ENCODE measurements around the gene EIF4E3. TPM values are rescaled to one million over a fixed set of nuclear protein-coding genes. Genes with fewer than 3 reads are reported as not detected.

The EIF4E3 gene
- polyA plus RNA-seq (ENCODE audit: low read depth in 6 of 6) = 1 to 10 TPM; 2.1 to 5.1 (median 3.1) TPM

DNA sequence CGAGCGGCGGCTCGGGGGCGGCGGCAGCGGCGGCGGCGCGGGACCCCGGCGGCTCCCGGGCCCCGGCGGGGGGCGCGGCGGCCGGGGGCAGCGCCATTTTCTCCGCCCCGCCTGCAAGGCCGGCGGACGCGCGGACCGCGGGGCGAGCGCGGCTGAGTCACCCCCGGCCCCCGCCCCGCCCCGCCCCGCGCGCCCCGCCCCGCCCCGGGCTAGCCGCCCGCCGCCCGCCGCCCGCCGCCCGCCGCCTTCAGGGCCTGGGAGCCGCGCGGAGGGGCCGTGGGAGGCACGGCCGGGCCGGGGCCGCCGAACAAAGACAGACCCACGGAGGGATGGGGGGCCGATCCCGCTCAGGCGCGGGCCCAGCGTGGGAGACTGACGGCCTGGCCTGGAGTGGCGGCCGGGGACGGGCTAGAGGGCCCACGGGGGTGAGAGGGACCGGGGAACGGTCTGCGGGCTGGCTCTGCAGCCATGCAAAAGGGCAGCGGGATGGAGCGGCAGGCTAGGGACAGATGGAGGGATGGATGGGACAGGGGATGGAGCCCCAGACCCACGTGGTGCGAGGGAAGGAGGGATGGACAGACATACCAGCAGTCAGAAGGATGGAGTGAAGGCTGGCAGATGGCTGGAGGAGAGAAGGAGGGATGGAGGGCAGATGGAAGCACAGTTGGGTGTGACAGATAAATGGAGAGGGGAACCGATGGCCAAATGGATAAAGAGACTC is at the start of gene EIF4E3:
TSS of gene EIF4E3 (minus strand) at position 132 of the 721 bp plus-strand sequence. CDS start at position 97, 35 bp downstream.
- peaks cover 0 to 7% of the 10 kb centered on the region in 2 donors for H3K36me3 Mint-ChIP-seq
- ATAC-seq (ENCODE audit: low read depth in 2 of 2) (peak; percentile 54 to 60), DNase-seq (peak; percentile 39)
- H3K9me3 Mint-ChIP-seq = no peaks in the 10 kb centered on the region
- H3K4me3 Mint-ChIP-seq = peak within 1 kb of the TSS; percentile 85 to 95 (median 91)
- H3K27me3 Mint-ChIP-seq = peaks cover 4 to 16% (median 15%) of the 10 kb centered on the region in 3 donors
- peaks cover 36 to 43% (median 37%) of the 10 kb centered on the region in 3 donors for H3K4me1 Mint-ChIP-seq
- H3K27ac Mint-ChIP-seq = peak within 1 kb of the TSS; percentile 16 to 79 (median 42)

- no peak overlapping the region for H3K4me3 Mint-ChIP-seq
- ATAC-seq (ENCODE audit: low read depth in 2 of 2) = no peak
- H3K4me1 Mint-ChIP-seq = no peaks in the 10 kb centered on the region
- H3K27me3 Mint-ChIP-seq = peaks cover 0 to 19% (median 8%) of the 10 kb centered on the region in 3 donors
- H3K9me3 Mint-ChIP-seq = no peaks in the 10 kb centered on the region
- H3K27ac Mint-ChIP-seq = no peak overlapping the region
- no peaks in the 10 kb centered on the region for H3K36me3 Mint-ChIP-seq
- no peak for DNase-seq
Measured at GRCh38 chr3:71771884-71772283, 46.7 kb upstream of the EIF4E3 start.

GRCh38 chr3:71771126-71771525 is 45.9 kb upstream of the EIF4E3 start:
- peaks cover 5 to 18% (median 11%) of the 10 kb centered on the region in 3 donors for H3K27me3 Mint-ChIP-seq
- no peak for DNase-seq
- no peak overlapping the region for H3K4me3 Mint-ChIP-seq
- no peaks in the 10 kb centered on the region for H3K36me3 Mint-ChIP-seq
- no peaks in the 10 kb centered on the region for H3K4me1 Mint-ChIP-seq
- no peaks in the 10 kb centered on the region for H3K9me3 Mint-ChIP-seq
- H3K27ac Mint-ChIP-seq = no peak overlapping the region
- ATAC-seq (ENCODE audit: low read depth in 2 of 2) = no peak

GRCh38 chr3:71763426-71763825 is 38.2 kb upstream of the EIF4E3 start:
- Mint-ChIP-seq H3K4me1 (no peaks in the 10 kb centered on the region), H3K4me3 (no peak overlapping the region), H3K9me3 (no peaks in the 10 kb centered on the region), H3K36me3 (no peaks in the 10 kb centered on the region), H3K27me3 (peaks cover 30 to 46% (median 45%) of the 10 kb centered on the region in 3 donors), H3K27ac (no peak overlapping the region)
- no peak for DNase-seq
- ATAC-seq (ENCODE audit: low read depth in 2 of 2) = no peak

DNA sequence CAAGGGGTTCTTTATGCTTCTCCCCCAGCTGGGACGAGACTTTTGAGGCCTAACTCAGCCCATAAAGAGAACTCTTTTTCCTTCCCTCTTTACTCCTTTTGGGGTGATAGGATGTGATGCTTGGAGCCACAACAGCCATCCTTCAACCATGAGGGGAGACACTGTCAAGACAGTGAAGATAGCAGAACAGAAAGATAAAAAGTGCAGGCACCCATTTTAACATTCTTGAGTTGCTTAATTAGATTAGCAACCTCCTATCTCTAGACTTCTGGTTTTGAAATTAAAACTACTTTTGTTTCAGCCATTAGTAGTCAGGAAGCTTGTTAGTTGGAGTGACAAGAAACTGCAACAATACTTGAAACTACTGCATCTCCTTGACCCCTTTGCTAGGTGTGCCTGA is 34.9 kb upstream of the EIF4E3 start:
- no peak for ATAC-seq (ENCODE audit: low read depth in 2 of 2)
- Mint-ChIP-seq H3K9me3 (no peaks in the 10 kb centered on the region), H3K4me1 (peaks cover 0 to 4% (median 2%) of the 10 kb centered on the region in 3 donors), H3K4me3 (no peak overlapping the region), H3K27ac (no peak overlapping the region), H3K36me3 (no peaks in the 10 kb centered on the region), H3K27me3 (peaks cover 51 to 56% (median 54%) of the 10 kb centered on the region in 3 donors)
- no peak for DNase-seq

DNA sequence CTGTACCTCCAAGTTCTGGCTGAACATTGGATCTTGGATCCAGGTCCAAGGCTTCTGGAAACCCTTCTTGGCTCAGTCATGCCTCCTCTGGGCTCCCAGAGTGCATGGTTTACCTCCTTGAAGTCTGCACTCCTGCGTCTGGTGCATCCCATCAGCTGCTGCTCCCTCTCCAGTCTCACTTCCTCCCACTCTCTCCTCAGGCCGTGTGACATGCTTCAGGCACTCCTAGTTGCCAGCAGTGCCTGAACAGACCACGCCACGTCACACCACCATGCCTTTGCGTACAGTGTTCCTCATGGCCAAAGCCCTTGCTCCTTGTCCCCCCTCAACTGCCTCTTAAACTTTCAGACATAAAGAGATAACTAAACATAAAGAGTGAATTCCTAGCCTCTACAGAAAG is 34.2 kb upstream of the EIF4E3 start:
- DNase-seq = no peak

DNA sequence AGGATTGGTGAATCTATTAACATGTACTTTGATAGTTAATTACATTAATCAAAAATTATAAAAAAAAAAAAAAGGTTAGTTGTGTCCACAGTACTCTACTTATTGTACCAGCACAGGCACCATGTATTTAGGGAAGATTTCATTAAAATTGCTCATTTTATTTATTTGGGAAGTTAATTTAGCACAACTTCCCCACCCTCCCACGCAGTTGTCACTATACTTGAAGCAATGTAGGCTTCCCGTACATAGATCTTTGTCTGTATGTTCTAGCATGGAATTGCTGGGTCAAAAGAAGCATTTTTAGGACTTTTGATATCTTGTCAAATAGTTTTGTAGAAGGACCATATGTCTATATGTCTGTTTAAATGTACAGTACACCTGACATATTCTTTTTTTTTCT is 32.9 kb upstream of the EIF4E3 start:
- ATAC-seq (ENCODE audit: low read depth in 2 of 2) (no peak), DNase-seq (no peak)
- Mint-ChIP-seq H3K27me3 (peaks cover 54 to 58% (median 56%) of the 10 kb centered on the region in 3 donors), H3K4me3 (no peak overlapping the region), H3K36me3 (no peaks in the 10 kb centered on the region), H3K9me3 (no peaks in the 10 kb centered on the region), H3K27ac (no peak overlapping the region), H3K4me1 (peaks cover 0 to 7% (median 3%) of the 10 kb centered on the region in 3 donors)

More for the DNA sequence above, 34.2 kb upstream of the EIF4E3 start:
- Mint-ChIP-seq H3K36me3 (no peaks in the 10 kb centered on the region), H3K27ac (no peak overlapping the region), H3K9me3 (no peaks in the 10 kb centered on the region), H3K27me3 (peaks cover 55 to 60% (median 58%) of the 10 kb centered on the region in 3 donors), H3K4me1 (peaks cover 0 to 7% (median 3%) of the 10 kb centered on the region in 3 donors), H3K4me3 (no peak overlapping the region)
- no peak for ATAC-seq (ENCODE audit: low read depth in 2 of 2)

- peaks cover 57 to 65% (median 64%) of the 10 kb centered on the region in 3 donors for H3K27me3 Mint-ChIP-seq
Measured at GRCh38 chr3:71754610-71755253, 29.5 kb upstream of the EIF4E3 start.

DNA sequence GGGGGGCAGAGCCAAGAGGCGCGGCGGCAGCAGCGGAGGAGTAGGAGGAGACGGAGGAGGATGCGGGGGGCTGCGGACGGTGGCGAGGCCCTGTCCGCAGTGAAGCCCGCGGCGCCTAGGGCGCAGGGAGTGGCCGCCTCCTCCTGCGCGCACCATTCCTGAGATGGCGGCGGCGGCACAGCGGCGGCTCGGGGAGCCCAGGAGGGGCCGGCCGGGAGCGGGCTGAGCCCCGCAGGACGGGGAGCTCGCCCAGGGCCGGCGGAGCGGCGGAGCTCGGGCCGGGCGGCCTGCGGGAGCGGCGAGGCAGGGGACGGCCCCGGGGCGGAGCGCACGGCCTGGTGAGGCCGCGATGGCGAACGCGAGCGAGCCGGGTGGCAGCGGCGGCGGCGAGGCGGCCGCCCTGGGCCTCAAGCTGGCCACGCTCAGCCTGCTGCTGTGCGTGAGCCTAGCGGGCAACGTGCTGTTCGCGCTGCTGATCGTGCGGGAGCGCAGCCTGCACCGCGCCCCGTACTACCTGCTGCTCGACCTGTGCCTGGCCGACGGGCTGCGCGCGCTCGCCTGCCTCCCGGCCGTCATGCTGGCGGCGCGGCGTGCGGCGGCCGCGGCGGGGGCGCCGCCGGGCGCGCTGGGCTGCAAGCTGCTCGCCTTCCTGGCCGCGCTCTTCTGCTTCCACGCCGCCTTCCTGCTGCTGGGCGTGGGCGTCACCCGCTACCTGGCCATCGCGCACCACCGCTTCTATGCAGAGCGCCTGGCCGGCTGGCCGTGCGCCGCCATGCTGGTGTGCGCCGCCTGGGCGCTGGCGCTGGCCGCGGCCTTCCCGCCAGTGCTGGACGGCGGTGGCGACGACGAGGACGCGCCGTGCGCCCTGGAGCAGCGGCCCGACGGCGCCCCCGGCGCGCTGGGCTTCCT is 28.8 kb upstream of the EIF4E3 start, which contains the start of gene GPR27:
TSS of gene GPR27 (plus strand) at position 155 of the 909 bp plus-strand sequence. CDS start at position 350, 195 bp downstream.
- Mint-ChIP-seq H3K9me3 (peaks cover 0 to 1% (median 0%) of the 10 kb centered on the region in 7 donors), H3K27ac (peak within 1 kb of the TSS in 1 of 6 donors; percentile 28), H3K4me1 (peaks cover 0 to 7% (median 3%) of the 10 kb centered on the region in 3 donors), H3K27me3 (peaks cover 49 to 63% (median 58%) of the 10 kb centered on the region in 3 donors), H3K36me3 (no peaks in the 10 kb centered on the region), H3K4me3 (peak within 1 kb of the TSS; percentile 32 to 75 (median 64))
- DNase-seq (no peak), ATAC-seq (ENCODE audit: low read depth in 2 of 2) (peak; percentile 34 to 39)

More at GRCh38 chr3:71754610-71755253, 29.5 kb upstream of the EIF4E3 start:
- peak overlapping the region; percentile 48 to 85 (median 77) for H3K4me3 Mint-ChIP-seq
- DNase-seq = no peak
- ATAC-seq (ENCODE audit: low read depth in 2 of 2) = no peak
- no peaks in the 10 kb centered on the region for H3K36me3 Mint-ChIP-seq
- peak overlapping the region in 1 of 6 donors; percentile 59 for H3K27ac Mint-ChIP-seq
- H3K9me3 Mint-ChIP-seq = peaks cover 0 to 1% (median 0%) of the 10 kb centered on the region in 7 donors
- H3K4me1 Mint-ChIP-seq = peaks cover 0 to 7% (median 3%) of the 10 kb centered on the region in 3 donors

DNA sequence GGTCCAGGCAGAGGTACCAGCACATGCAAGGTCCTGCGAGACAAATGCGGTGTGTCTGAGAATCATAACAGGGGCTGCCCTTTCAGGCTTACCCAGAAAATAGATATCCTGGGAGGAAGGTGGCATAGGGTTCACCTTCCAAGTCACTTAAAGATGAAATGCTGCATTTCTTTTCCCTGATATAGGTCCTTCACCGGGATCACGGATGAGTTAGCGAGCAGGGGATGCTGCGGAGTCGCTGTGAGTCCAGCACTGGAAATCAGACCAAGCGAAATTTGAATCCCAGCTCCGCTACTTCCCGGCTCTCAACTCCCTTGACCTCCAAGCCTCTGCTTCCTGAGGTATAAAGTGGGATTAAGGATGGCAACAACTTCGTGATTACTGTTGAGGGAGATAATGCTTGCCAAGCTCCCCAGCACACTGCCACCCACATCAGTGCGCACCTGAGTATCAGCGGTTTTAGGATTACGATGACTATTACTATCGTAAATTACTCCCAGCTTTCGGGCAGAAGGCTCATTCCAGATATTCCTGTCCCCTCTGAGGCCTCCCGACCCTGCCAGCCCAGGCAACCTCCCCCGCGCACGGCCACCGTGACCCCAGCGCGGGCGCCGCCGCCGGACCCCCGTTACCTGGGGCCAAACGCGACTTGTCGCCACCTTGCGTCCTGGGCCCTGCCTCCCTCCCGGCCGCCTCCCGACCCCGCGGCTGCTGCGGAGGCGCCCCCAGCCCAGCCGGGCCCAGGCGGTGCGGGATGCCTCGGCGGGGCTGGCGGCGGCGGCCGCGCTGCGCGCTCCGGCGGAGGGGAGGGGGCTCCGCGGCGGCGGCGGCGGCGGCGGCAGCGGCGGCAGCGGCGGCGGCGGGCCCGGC is 27.9 kb upstream of the EIF4E3 start:
- Mint-ChIP-seq H3K36me3 (no peaks in the 10 kb centered on the region), H3K4me3 (peak overlapping the region; percentile 32 to 75 (median 64)), H3K27ac (peak overlapping the region in 1 of 6 donors; percentile 28), H3K27me3 (peaks cover 56 to 67% (median 65%) of the 10 kb centered on the region in 3 donors), H3K4me1 (peaks cover 0 to 7% (median 3%) of the 10 kb centered on the region in 3 donors), H3K9me3 (peaks cover 0 to 1% (median 0%) of the 10 kb centered on the region in 7 donors)
- no peak for ATAC-seq (ENCODE audit: low read depth in 2 of 2)
- no peak for DNase-seq

DNA sequence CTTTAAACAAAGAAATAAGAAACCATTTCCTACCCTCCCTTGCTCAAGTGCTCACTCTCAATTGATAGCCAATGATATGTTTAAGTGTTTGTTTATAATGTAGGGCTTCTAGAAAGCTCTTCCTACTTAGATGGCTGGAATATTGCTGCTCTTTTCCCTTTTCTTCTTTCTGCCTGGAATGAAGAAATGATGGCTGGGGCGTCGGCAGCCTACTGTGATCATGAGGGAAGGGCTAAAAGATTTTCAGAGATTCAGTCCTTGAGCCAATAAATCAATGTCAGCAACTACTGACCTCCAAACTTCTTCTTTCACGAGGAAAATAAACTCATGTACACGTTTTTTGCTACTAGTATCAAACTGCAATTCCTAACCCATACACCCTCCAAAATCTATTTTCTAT is 26.4 kb upstream of the EIF4E3 start:
- Mint-ChIP-seq H3K4me3 (peak overlapping the region in 1 of 8 donors; percentile 16), H3K27ac (no peak overlapping the region), H3K9me3 (peaks cover 0 to 3% (median 0%) of the 10 kb centered on the region in 7 donors), H3K4me1 (peaks cover 0 to 7% (median 3%) of the 10 kb centered on the region in 3 donors), H3K36me3 (no peaks in the 10 kb centered on the region), H3K27me3 (peaks cover 54 to 61% (median 57%) of the 10 kb centered on the region in 3 donors)
- ATAC-seq (ENCODE audit: low read depth in 2 of 2) (no peak), DNase-seq (no peak)

DNA sequence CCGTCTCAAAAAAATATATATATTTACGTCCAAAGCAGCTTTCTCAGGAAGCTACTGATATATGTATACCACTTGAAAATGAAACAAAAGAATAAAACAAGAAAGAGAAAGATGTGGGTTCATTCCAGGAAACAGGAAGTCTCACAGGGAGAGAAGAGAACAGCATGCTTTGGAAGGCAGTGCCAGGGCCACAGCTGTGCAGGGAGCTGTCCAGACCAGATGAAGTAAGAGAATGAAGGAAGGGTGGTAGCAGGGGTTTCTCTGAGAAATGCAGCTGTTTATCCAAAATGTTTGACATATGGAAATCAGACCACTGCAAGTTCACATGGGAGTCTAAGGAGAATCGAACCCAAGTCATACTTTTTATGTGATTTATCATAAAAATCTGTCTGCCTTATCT is 19.5 kb upstream of the EIF4E3 start:
- no peak for ATAC-seq (ENCODE audit: low read depth in 2 of 2)
- peaks cover 14 to 19% (median 17%) of the 10 kb centered on the region in 3 donors for H3K27me3 Mint-ChIP-seq
- H3K4me3 Mint-ChIP-seq = no peak overlapping the region
- no peaks in the 10 kb centered on the region for H3K4me1 Mint-ChIP-seq
- no peak overlapping the region for H3K27ac Mint-ChIP-seq
- peaks cover 0 to 18% of the 10 kb centered on the region in 2 donors for H3K36me3 Mint-ChIP-seq
- no peak for DNase-seq
- H3K9me3 Mint-ChIP-seq = peaks cover 8 to 58% (median 38%) of the 10 kb centered on the region in 7 donors

All from naive B cell (primary cell).